GM21447 (cell line): ENCODE data around the gene SRSF6.
"Not testable (repeated sequence)": the region's sequence is repeated elsewhere in the genome, so short reads cannot be mapped to it uniquely, and the experiment has no call there.

Experiments used
- ATAC-seq: cut with Tn5 transposase; IDR thresholded peaks from one replicate; pipeline ENCODE4 v1.9.1; 2021; ENCODE audit not compliant: unreplicated experiment

SRSF6 gene

GRCh38 chr20:43473381-43473704 lies 15.6 kb downstream of the SRSF6 start:
- ATAC-seq, result no peak

GRCh38 chr20:43477193-43477592 lies 19.5 kb downstream of the SRSF6 start:
- no peak for ATAC-seq

- ATAC-seq, result no peak
These were observed 19.9 kb downstream of the SRSF6 start for GRCh38 chr20:43477619-43478018.

- ATAC-seq, result no peak
These were observed 32.3 kb downstream of the SRSF6 start for GRCh38 chr20:43490038-43490437.

- peak; percentile 73 for ATAC-seq
These were observed 34.4 kb downstream of the SRSF6 start for GRCh38 chr20:43492101-43492500.

- no peak for ATAC-seq
These were observed 37.7 kb downstream of the SRSF6 start for GRCh38 chr20:43495388-43495787.

- ATAC-seq, result not testable (repeated sequence)
These were observed 44.3 kb downstream of the SRSF6 start for GRCh38 chr20:43502021-43502420.

GRCh38 chr20:43506238-43506637 lies 48.5 kb downstream of the SRSF6 start:
- ATAC-seq, result no peak

- no peak for ATAC-seq
These were observed 49.7 kb downstream of the SRSF6 start, which contains the start of gene L3MBTL1 for GRCh38 chr20:43507150-43508080. L3MBTL1 (plus strand) TSS chr20:43507697; CDS start chr20:43513504, 5,807 bp downstream.

GRCh38 chr20:43508106-43508505 lies 50.4 kb downstream of the SRSF6 start:
- no peak for ATAC-seq

GRCh38 chr20:43508604-43509040 lies 50.9 kb downstream of the SRSF6 start:
- no peak for ATAC-seq

- ATAC-seq, result no peak
These were observed 54.2 kb downstream of the SRSF6 start for GRCh38 chr20:43511879-43512278.

GRCh38 chr20:43513372-43513930 lies 55.8 kb downstream of the SRSF6 start:
- no peak for ATAC-seq
